Stomach (tissue), 9 donors: ENCODE measurements around the gene ATXN2. TPM values are rescaled to one million over a fixed set of nuclear protein-coding genes. Genes with fewer than 3 reads are reported as not detected.

Experiments
- DNase-seq, 2 donors: peaks; one replicate each; pipeline versions ENCODE4 v3.0.0 to v3.0.0-alpha.2; 2013 to 2019
- H3K27ac ChIP-seq, 5 donors: fragments of 200-600 bp in 4 of 5; sonication (generic) in 4 of 5; one replicate each; pipeline ENCODE4 v1.5.1; 2013 to 2019; ENCODE audit warnings: mild to moderate bottlenecking in 1 of 5, moderate library complexity in 1 of 5
- H3K27me3 ChIP-seq, 3 donors: fragments of 200-600 bp; sonication (generic); one replicate each; pipeline ENCODE4 v1.5.1; 2017 to 2019; ENCODE audit warnings: mixed run types in 1 of 3
- H3K36me3 ChIP-seq, 4 donors: fragments of 200-600 bp; sonication (generic); 1 replicate in 3 of 4; 2 replicates in 1 of 4; pipeline ENCODE4 v1.5.1; 2016 to 2019
- H3K4me1 ChIP-seq, 4 donors: fragments of 200-600 bp; sonication (generic); one replicate each; pipeline ENCODE4 v1.5.1; 2016 to 2019
- H3K4me3 ChIP-seq, 4 donors: fragments of 200-600 bp; sonication (generic) in 3 of 4; one replicate each; pipeline ENCODE4 v1.5.1; 2016 to 2019; ENCODE audit warnings: mild to moderate bottlenecking in 1 of 4
- H3K9me3 ChIP-seq, 4 donors: fragments of 200-600 bp; sonication (generic); one replicate each; pipeline ENCODE4 v1.5.1; 2016 to 2019
- EP300 ChIP-seq: sonication (generic); formaldehyde crosslinking; IDR thresholded peaks from one replicate; pipeline ENCODE4 v1.6.1; 2017; ENCODE audit warnings: antibody characterized with exemption
- POLR2A ChIP-seq, 4 donors: fragments of 450-650 bp; IDR thresholded peaks; one replicate each; pipeline ENCODE4 v1.6.1; 2016; ENCODE audit warnings: antibody characterized with exemption in 4 of 4, control low read depth in 2 of 4, mild to moderate bottlenecking in 1 of 4, moderate library complexity in 1 of 4
- POLR2AphosphoS5 ChIP-seq, 3 donors: sonication (generic); formaldehyde crosslinking; IDR thresholded peaks; one replicate each; pipeline ENCODE4 v1.6.1; 2016; ENCODE audit warnings: antibody characterized with exemption in 3 of 3
- WGBS, 5 donors: extraction: QIAGEN DNeasy Blood & Tissue Kit in 3 of 5; methylation state at CpG; one replicate each; pipeline versions ENCODE4 v1.1.5 to v1.1.7; 2013 to 2018; 5-methylcytosine and 5-hydroxymethylcytosine counted together
- intact Hi-C: fragments of 100-400 bp; cut with DNase I; formaldehyde crosslinking; loops from one replicate; pipeline ENCODE4 v1.15.1; 2023; ENCODE audit warnings: low total_unique reads
- polyA plus RNA-seq, 3 donors: library from polyadenylated mRNA; stranded (reverse); fragments of 200-250 nt; gene quantifications; one replicate each; pipeline ENCODE4 v1.2.3, GENCODE V29; 2013
- total RNA-seq, 5 donors: library from RNA; depleted of rRNA; stranded (reverse); fragments of >200 nt; gene quantifications; one replicate each; pipeline versions ENCODE4 v1.1.0 to v1.2.3, GENCODE V29; 2014 to 2016
- TF ChIP-seq, protein P1 (sequence below), 7 experiments: fragments of 450-650 bp in 4 of 7; fragments of 200-600 bp in 3 of 7; sonication (generic) in 3 of 7; IDR thresholded peaks; one replicate each; pipeline ENCODE4 v1.5.1; 2016 to 2019; ENCODE audit warnings: antibody characterized with exemption in 7 of 7, control low read depth in 2 of 7, mild to moderate bottlenecking in 1 of 7
- donor health status: healthy with polysubstance abuse.
- donor health status: Bipolar disorder and iron deficiency.
- donor health status: healthy.

The ATXN2 gene
- total and polyA plus RNA-seq, 8 donors: 11.1 to 131 (median 61.2) TPM

DNA sequence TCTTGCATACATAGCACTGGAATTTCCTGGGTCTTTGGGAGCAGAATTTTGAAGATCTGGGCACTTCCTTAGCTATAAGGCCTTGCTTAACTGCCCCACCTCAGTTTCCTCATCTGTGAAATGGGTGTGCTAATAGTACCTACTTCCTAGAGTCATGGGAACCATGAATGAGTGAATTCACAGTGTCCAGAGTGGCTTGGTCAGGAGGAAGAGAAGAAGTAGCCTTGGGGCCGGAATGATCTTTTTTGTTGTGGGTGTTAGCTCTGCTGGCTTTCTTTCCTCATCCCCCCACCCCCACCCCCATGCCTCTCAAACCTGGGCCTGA, 191.0 kb downstream of the ATXN2 start:
- Histone ChIP-seq H3K4me1 (peaks cover 55 to 91% (median 85%) of the 10 kb centered on the region in 4 donors), H3K4me3 (peak overlapping the region in 2 of 4 donors; percentile 81 to 83), H3K9me3 (no peaks in the 10 kb centered on the region), H3K27me3 (no peaks in the 10 kb centered on the region), H3K27ac (peak overlapping the region in 4 of 5 donors; percentile 86 to 90 (median 88)), H3K36me3 (no peaks in the 10 kb centered on the region)
- no peak for DNase-seq
- no peak for TF ChIP-seq POLR2A (IDR thresholded peaks at IDR 0.05)
- TF ChIP-seq, protein P1, sequence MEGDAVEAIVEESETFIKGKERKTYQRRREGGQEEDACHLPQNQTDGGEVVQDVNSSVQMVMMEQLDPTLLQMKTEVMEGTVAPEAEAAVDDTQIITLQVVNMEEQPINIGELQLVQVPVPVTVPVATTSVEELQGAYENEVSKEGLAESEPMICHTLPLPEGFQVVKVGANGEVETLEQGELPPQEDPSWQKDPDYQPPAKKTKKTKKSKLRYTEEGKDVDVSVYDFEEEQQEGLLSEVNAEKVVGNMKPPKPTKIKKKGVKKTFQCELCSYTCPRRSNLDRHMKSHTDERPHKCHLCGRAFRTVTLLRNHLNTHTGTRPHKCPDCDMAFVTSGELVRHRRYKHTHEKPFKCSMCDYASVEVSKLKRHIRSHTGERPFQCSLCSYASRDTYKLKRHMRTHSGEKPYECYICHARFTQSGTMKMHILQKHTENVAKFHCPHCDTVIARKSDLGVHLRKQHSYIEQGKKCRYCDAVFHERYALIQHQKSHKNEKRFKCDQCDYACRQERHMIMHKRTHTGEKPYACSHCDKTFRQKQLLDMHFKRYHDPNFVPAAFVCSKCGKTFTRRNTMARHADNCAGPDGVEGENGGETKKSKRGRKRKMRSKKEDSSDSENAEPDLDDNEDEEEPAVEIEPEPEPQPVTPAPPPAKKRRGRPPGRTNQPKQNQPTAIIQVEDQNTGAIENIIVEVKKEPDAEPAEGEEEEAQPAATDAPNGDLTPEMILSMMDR (IDR thresholded peaks at IDR 0.05): no peak
- no peak for TF ChIP-seq EP300
- TF ChIP-seq POLR2AphosphoS5 (IDR thresholded peaks at IDR 0.05): no peak
- intact Hi-C loops: no loop called here
- WGBS, 5 donors: 80 to 90% (median 87%) methylated on average over 1 of the region's 1 CpG

DNA sequence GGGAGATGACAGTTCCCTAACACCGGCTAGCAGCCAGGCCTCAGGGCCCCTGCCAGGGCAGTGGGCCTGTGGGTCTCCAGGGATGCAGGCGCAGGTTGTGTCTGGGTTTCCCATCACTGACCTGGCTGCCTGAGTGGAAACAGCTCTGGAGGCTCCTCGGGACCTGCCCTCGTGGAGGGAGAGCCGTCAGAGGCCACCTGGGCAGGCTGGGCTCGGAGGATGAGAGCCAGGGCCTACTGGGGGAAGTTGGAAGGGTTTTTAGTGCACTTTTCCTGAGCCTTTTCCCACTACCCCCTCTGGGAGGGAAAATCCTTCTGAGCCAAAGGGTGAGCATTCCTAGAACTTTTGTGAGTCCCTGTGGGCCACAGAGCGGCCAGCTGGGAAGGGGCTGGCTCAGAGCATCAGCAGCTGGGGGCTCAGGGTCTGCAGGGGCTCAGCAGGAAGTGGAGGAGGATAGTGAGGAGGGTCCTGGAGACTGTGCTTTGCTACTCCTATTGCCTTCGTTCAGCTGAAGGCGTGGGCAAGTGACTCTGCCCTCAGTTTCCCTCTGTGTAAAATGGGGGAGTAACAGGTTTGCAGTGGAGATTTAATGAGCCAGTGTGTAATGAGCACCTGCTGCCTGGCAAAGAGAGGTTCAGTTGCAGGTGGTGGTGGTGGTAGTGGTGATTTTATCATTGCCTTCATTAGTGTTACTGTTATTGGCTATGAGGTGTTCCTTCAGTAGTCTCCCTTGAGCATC, 191.6 kb downstream of the ATXN2 start:
- Histone ChIP-seq H3K9me3 (no peaks in the 10 kb centered on the region), H3K27ac (peak overlapping the region; percentile 74 to 90 (median 87))
- no peak for TF ChIP-seq EP300
- no peak for TF ChIP-seq POLR2AphosphoS5 (IDR thresholded peaks at IDR 0.05)
- TF ChIP-seq, protein P1 (IDR thresholded peaks at IDR 0.05): no peak
- TF ChIP-seq POLR2A (IDR thresholded peaks at IDR 0.05): no peak

DNA sequence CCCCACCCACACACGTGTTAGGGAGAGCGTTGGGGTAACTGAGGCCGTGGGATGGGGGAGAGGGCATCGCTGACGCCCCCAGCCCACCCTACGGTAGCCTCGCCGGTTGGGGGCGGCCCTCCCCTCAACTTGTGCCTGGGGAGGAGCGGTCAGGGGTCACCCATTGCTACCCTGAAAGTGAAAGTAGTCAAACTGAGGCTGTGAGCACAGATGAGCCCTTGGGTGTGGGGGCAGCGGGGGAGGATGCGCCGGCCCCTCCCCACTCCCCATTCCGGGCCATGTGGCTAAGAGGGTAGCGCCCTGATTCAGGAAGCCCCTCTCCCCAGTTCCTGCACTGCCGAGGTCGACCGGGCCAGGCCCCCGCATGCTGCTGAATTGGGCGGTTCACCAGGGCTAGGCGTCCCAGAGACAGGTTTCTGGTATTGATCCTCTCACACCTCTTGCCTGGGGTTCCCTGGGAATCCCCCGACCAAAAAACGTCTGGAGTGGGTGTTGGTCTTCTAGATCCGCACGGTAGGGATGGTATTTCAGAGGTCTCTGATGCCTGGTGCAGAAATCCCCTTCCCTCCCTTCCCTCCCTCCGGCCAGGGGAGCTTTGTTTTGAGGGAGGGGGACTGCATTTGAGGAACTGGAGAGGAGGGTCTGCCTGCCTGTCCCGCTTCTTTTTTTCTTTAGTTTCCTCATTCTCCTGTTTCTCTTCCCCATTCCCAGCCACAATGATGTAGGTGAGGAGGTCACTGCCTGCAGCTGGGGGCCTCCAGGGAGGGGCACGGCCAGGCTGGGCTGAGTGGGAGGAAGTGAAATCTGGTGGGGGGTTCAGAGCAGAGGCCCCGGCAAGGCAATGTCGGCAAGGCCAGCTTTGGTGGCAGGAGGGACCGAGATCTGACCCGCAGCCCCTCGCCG, 192.4 kb downstream of the ATXN2 start:
- 21 to 37% (median 35%) methylated on average over 25 to 34 of the region's 34 CpGs for WGBS, 5 donors
- no peak for TF ChIP-seq POLR2AphosphoS5 (IDR thresholded peaks at IDR 0.05)
- TF ChIP-seq EP300: no peak
- no peak for TF ChIP-seq POLR2A (IDR thresholded peaks at IDR 0.05)
- TF ChIP-seq, protein P1 (IDR thresholded peaks at IDR 0.05): no peak
- no peaks in the 10 kb centered on the region for H3K27me3 ChIP-seq
- H3K4me3 ChIP-seq: peak overlapping the region; percentile 79 to 83 (median 82)
- peaks cover 62 to 86% (median 83%) of the 10 kb centered on the region in 4 donors for H3K4me1 ChIP-seq
- H3K9me3 ChIP-seq: no peaks in the 10 kb centered on the region
- peak in 1 of 2 donors; percentile 60 for DNase-seq
- H3K36me3 ChIP-seq: no peaks in the 10 kb centered on the region
- peak overlapping the region; percentile 74 to 90 (median 87) for H3K27ac ChIP-seq
- intact Hi-C loops: no loop called here

More for the DNA sequence above, 191.6 kb downstream of the ATXN2 start:
- intact Hi-C loops: no loop called here
- Histone ChIP-seq H3K4me1 (peaks cover 60 to 91% (median 87%) of the 10 kb centered on the region in 4 donors), H3K4me3 (peak overlapping the region; percentile 79 to 83 (median 82)), H3K27me3 (no peaks in the 10 kb centered on the region), H3K36me3 (no peaks in the 10 kb centered on the region)
- DNase-seq: no peak
- WGBS, 5 donors: 62 to 77% (median 74%) methylated on average over 7 to 9 of the region's 9 CpGs

DNA sequence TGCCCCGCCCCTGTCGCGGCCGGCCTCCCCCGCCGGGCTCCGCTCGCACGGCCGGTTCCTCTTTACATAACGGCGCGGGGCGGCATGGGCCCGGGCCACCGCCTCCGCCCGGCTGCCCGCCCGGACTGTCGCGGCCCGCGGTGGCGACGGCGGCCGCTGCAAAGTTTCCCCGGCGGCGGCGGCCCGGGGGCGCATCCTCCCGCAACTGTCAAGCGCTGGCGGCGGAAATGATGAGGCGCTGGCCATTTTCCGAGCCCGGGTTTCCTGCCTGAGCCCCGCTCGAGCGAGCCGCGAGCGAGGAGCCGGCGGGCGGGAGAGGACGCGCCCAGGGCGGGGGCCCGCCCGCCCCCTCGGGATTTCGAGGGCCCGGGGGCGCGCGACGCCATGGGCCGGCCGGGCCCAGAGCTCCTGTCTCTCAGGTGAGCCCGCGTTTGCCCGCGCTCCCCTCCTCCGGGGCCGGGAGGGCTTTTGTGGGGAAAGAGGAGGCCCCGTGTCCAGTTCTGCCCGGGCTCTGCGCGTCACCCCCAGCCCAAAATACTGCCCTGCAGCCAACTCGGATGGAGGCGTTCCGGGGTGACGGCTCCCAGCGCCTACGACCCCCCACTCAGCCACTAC, 193.1 kb downstream of the ATXN2 start, which contains the start of gene SH2B3:
SH2B3 (plus strand) TSS at position 65 of the 615 bp plus-strand sequence. CDS start 12,223 bp downstream, outside the sequence.
- no peaks in the 10 kb centered on the region for H3K36me3 ChIP-seq
- H3K4me1 ChIP-seq: peaks cover 62 to 80% (median 76%) of the 10 kb centered on the region in 4 donors
- DNase-seq: no peak
- TF ChIP-seq EP300: no peak
- no peak for TF ChIP-seq POLR2AphosphoS5 (IDR thresholded peaks at IDR 0.05)
- TF ChIP-seq, protein P1 (IDR thresholded peaks at IDR 0.05): no peak
- no peak for TF ChIP-seq POLR2A (IDR thresholded peaks at IDR 0.05)
- no peaks in the 10 kb centered on the region for H3K9me3 ChIP-seq
- WGBS, 5 donors: 0 to 2% (median 1%) methylated on average over 10 to 80 of the region's 80 CpGs; no CpG with 5 or more reads in 1 of the 5 donors
- peak within 1 kb of the TSS; percentile 74 to 90 (median 87) for H3K27ac ChIP-seq
- intact Hi-C loops: no loop called here
- peak within 1 kb of the TSS; percentile 79 to 83 (median 82) for H3K4me3 ChIP-seq
- no peaks in the 10 kb centered on the region for H3K27me3 ChIP-seq
